Activated naive CD4-positive, alpha-beta T cell treated with anti-CD3 and anti-CD28 coated beads, Interleukin-2, amount 10 ng/mL, durations not matched to agents 7 days and 5 days (primary cell): Measurements from ENCODE around the gene NFKBIB.
"Not testable (repeated sequence)": the region's sequence is repeated elsewhere in the genome, so short reads cannot be mapped to it uniquely, and the experiment has no call there.

Experiments
- CTCF ChIA-PET: fragments of 350-600 bp; sonication (Branson Sonifier 250); formaldehyde crosslinking; loops from one replicate; lab custom pipeline; 2021; ENCODE audit warnings: antibody characterized with exemption; lab: Charles Lee
- DNase-seq: peaks from one replicate; pipeline ENCODE4 v3.0.0-alpha.2; 2020
- H3K27ac Mint-ChIP-seq: one replicate; pipeline ENCODE4 v1.8.0; 2021; ENCODE audit warnings: mild to moderate bottlenecking, moderate library complexity, mixed read lengths
- H3K27me3 Mint-ChIP-seq: one replicate; pipeline ENCODE4 v1.8.0; 2021; ENCODE audit warnings: mild to moderate bottlenecking, mixed read lengths
- H3K36me3 Mint-ChIP-seq: one replicate; pipeline ENCODE4 v1.8.0; 2021; ENCODE audit warnings: mixed read lengths
- H3K4me1 Mint-ChIP-seq: one replicate; pipeline ENCODE4 v1.8.0; 2021; ENCODE audit warnings: mixed read lengths
- H3K4me3 Mint-ChIP-seq: one replicate; pipeline ENCODE4 v1.8.0; 2021; ENCODE audit warnings: mild to moderate bottlenecking, moderate library complexity, mixed read lengths
- H3K9me3 Mint-ChIP-seq: one replicate; pipeline ENCODE4 v1.8.0; 2021; ENCODE audit warnings: mixed read lengths

NFKBIB gene

DNA sequence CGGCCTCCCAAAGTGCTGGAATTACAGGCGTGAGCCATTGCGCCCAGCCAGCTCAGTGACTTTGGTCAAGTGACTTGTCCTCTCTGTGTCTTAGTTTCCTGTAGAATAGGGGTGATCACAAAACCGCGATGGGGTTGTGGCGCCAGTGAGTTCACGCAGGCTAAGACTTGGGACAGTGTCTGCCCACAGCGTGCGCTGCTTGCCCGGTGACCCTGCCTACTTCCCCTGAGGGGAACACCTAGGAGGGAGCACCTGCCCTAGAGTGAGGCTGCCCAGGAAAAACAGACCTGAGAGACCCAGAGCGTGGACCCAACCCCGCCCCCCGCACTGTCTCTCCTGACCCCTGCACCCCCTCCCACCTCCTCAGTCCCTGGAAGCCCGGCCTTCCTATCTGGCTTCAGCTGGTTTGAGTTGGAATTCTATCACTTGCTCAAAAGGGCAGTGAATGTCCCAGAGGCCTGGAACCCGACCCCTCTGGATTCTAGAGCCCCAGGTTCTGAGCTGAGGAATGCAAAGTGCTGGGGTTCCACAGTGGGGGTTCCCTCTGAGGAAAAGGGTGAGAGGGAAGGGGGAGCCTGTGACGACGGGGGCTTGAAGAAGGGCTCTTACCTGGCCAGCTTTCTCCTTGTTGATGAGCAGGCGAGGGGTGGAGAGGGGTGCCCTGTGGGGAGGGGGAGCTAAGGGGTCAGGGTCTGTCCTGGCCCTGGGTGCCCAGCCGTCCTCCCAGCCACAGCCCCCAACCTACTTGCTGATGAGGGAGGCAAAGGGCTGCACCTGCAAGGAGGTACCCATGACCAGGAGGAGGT is 19.5 kb upstream of the NFKBIB start:
- CTCF ChIA-PET: interaction anchor here (4.3 kb wide), 1 partner anchor 7 kb away, joined by 34 read pairs; no protein-coding TSS in a partner anchor
- Mint-ChIP-seq H3K36me3 (peaks cover 20% of the 10 kb centered on the region), H3K27me3 (no peaks in the 10 kb centered on the region), H3K4me1 (peaks cover 46% of the 10 kb centered on the region), H3K9me3 (no peaks in the 10 kb centered on the region), H3K4me3 (peak overlapping the region; percentile 28), H3K27ac (peak overlapping the region; percentile 98)
- no peak for DNase-seq

DNA sequence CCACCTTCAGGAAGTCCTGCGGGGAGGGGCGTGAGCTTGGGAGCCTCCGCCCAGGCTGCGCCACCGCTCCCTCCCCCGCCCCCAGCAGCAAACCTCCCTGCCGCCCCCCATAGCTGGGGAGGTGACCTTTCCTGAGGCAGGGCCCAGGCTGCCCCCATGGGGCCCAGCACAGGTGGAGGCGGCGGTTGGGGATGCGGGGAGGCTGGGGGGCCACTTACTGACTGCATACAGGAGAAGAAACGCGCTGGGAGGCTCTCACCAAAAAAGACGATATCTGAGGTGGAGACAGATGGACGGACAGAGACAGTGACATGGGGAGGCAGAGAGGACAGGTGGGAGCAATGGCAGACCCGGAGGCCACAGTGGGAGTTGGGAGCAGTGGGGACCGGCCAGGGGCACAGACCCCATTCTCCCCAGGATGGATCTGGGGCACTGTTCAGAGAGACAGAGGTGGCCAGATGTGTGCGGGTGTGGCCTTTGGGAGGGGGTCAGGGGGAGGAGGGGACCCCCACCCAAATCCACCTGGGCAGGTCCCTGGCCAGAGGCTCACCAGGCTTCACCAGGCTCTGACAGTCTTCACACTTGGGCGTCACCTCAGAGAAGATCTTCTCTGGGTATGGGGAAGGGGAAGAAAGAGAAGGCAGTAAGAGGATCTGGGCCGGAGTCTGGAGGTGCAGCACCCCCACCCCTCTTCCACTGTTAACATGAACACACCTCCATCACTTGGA is 18.7 kb upstream of the NFKBIB start:
- Mint-ChIP-seq H3K4me3 (no peak overlapping the region), H3K36me3 (peaks cover 14% of the 10 kb centered on the region), H3K27ac (peak overlapping the region; percentile 82), H3K27me3 (no peaks in the 10 kb centered on the region), H3K4me1 (peaks cover 43% of the 10 kb centered on the region), H3K9me3 (no peaks in the 10 kb centered on the region)
- DNase-seq: no peak
- CTCF ChIA-PET: no interaction called here

DNA sequence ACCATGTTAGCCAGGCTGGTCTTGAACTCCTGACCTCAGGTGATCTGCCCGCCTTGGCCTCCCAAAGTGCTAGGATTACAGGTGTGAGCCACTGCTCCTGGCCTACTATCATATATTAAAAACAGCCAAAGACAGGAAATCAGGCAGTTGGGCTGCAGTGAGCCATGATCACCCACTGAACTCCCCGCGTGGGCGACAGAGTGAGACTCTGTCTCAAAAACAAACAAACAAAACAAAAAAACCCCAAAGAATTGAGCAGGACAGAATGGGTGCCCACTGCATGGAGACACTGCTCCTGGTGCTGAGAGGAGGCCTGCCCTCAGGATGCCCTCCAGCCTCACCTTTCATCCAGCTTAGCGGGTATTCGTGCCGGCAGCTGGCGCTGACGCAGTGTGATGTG is 16.5 kb upstream of the NFKBIB start:
- Mint-ChIP-seq H3K9me3 (no peaks in the 10 kb centered on the region), H3K4me3 (no peak overlapping the region), H3K27me3 (no peaks in the 10 kb centered on the region), H3K36me3 (peaks cover 8% of the 10 kb centered on the region), H3K4me1 (peaks cover 22% of the 10 kb centered on the region), H3K27ac (no peak overlapping the region)
- DNase-seq: no peak
- CTCF ChIA-PET: no interaction called here

DNA sequence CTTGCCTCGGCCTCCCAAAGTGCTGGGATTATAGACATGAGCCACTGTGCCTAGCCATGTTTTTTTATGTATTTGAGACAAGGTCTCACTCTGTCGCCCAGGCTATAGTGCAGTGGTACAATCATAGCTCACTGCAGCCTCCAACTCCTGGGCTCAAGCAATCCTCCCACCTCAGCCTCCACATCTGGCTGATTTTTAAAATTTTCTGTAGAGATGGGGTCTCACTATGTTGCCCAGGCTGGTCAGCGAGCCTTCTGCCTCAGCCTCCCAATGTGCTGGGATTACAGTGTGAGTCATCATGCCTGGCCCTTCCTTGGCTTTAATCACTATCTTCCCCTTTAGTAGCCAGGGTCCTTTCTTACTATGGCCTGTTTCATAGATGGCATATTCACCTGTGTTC is 15.1 kb upstream of the NFKBIB start:
- DNase-seq, H3K27me3 Mint-ChIP-seq, H3K4me3 Mint-ChIP-seq, H3K9me3 Mint-ChIP-seq, H3K27ac Mint-ChIP-seq, CTCF ChIA-PET: not testable (repeated sequence)
- Mint-ChIP-seq H3K4me1 (peaks cover 10% of the 10 kb centered on the region), H3K36me3 (peaks cover 11% of the 10 kb centered on the region)

DNA sequence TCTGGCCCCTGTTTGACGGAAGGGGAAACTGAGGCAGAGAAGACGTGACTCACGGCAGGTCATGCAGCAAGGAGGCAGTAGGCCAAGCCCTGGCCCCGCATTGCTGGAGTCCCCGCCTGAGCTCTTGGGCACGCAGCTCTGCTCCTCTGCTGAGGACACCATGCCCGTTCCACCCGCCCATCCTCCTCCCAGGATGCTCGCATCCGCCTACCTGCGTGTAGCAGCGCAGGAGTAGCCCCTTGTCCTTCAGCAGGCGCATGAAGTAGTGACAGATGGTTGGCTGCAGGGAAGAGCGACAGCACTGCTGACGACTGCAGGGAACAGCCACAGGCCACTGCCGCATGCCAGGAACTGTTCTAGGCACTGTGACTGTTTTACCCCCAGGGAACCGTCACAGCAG is 10.9 kb upstream of the NFKBIB start:
- Mint-ChIP-seq H3K9me3 (no peaks in the 10 kb centered on the region), H3K36me3 (peaks cover 6% of the 10 kb centered on the region), H3K27ac (no peak overlapping the region), H3K4me3 (no peak overlapping the region), H3K4me1 (no peaks in the 10 kb centered on the region), H3K27me3 (no peaks in the 10 kb centered on the region)
- no peak for DNase-seq
- CTCF ChIA-PET: interaction anchor here (1.3 to 2.6 kb wide), 6 partner anchors 8 to 119 kb away, joined by 4 to 34 read pairs (median 6); partner anchors contain the start of genes MRPS12, RINL and SARS2

DNA sequence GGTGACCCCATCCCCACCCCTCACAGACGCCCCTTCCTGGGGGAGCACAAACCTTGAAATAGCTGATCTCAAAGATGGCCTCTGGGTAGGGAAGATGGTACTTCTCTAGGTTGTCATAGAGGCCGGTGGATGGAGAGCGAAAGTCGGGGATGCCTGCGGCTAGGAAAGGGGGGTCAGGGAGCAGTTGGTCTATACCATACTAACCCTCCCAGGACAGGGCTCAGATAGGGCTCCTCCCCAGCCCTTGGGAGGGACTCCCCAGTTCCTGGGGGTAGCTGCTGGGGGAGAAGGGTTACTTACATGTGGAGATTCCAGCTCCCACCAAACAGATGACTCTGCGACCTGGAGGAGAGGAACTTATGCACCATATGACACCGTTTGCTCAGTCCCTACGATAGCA is 10.0 kb upstream of the NFKBIB start:
- Mint-ChIP-seq H3K27me3 (no peaks in the 10 kb centered on the region), H3K9me3 (no peaks in the 10 kb centered on the region), H3K27ac (no peak overlapping the region), H3K4me3 (no peak overlapping the region), H3K36me3 (peaks cover 9% of the 10 kb centered on the region), H3K4me1 (no peaks in the 10 kb centered on the region)
- CTCF ChIA-PET: no interaction called here
- no peak for DNase-seq

DNA sequence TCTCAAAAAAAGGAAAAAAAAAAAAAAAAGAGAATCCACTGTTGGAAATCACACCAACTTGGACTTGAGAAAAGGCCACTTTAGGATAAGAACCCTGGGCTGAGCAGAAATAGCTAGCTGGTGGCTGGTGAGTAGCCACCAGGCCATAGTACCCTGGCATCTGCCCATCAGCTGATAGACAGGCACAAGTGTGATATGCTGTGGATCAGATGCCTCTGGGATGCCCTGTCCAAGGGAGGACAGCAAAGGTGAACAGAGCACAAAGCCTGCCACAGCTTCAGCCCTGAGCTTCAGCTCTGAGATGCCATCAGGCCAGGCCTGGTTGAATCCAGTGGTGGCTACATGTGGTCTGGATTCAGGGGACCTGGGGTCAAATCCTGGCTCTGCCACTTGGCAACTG is 9.1 kb upstream of the NFKBIB start:
- CTCF ChIA-PET: interaction anchor here (1.0 kb wide), 1 partner anchor 488 kb away, joined by 3 read pairs; the partner anchor contains the start of gene FAM98C
- H3K4me3 Mint-ChIP-seq: no peak overlapping the region
- H3K36me3 Mint-ChIP-seq: peaks cover 9% of the 10 kb centered on the region
- no peaks in the 10 kb centered on the region for H3K4me1 Mint-ChIP-seq
- no peak overlapping the region for H3K27ac Mint-ChIP-seq
- H3K27me3 Mint-ChIP-seq: no peaks in the 10 kb centered on the region
- no peaks in the 10 kb centered on the region for H3K9me3 Mint-ChIP-seq
- no peak for DNase-seq

DNA sequence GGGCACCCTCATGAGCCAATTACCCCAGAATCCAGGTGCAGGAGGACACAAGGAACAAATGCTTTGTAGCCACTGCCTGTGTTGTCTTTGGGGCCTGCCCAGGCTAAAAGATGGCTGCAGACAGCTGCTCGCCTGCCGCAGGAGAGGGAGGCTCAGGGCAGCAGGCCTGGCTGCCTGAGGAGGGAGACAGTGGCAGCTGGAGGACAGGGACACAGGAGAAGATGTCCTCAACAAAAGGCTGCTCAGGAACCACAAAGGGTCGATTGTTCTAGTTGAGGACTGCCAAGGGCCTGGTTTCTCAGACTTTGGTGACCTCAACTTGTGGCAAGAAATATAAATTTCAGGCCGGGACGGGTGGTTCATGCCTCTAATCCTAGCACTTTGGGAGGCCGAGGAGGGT is 8.0 kb upstream of the NFKBIB start:
- CTCF ChIA-PET: no interaction called here
- no peak overlapping the region for H3K27ac Mint-ChIP-seq
- no peaks in the 10 kb centered on the region for H3K9me3 Mint-ChIP-seq
- no peaks in the 10 kb centered on the region for H3K27me3 Mint-ChIP-seq
- no peak overlapping the region for H3K4me3 Mint-ChIP-seq
- peaks cover 9% of the 10 kb centered on the region for H3K36me3 Mint-ChIP-seq
- DNase-seq: no peak
- no peaks in the 10 kb centered on the region for H3K4me1 Mint-ChIP-seq

DNA sequence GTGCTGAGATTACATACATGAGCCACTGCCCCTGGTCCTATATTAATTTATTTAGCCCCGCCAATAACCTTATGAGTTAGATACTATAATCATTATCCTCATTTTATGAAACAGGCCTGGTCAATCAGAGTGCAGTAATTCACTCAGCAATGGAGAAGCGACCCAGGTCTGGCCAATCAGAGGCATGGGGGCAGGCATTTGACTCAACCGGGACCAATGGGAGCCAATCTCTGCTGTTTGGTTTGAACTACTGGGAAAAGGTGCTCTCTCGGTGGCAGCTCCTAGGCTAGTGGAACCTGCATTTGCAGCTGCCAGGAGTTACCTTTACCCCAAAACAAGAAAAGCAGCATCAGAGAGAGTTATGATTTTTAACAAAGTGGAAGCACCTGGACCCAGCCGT is 6.9 kb upstream of the NFKBIB start:
- Mint-ChIP-seq H3K4me1 (peaks cover 8% of the 10 kb centered on the region), H3K27me3 (no peaks in the 10 kb centered on the region), H3K27ac (no peak overlapping the region), H3K36me3 (peaks cover 9% of the 10 kb centered on the region), H3K4me3 (no peak overlapping the region), H3K9me3 (no peaks in the 10 kb centered on the region)
- DNase-seq: no peak
- CTCF ChIA-PET: no interaction called here

DNA sequence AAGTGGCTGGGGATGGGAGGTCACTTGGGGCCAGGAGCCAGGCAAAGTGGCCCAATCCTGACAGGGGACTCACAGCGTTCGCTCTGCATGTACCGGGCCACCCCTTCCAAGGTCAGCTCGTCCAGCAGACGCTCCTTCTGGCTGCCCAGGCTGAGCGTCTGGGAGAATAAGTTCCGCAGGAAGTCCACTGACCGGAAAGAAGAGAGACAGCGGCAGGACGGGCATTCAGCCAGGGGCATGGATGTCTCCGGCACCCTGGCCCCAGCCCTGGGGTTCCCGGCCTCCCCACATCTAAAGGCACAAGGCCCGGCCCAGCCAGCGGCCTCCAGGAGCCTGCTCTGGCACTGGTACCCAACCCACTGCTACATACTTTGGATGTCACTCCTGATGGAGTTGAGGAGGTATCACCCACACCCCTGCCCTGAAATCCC is 6.4 kb upstream of the NFKBIB start:
- Mint-ChIP-seq H3K27me3 (no peaks in the 10 kb centered on the region), H3K4me3 (no peak overlapping the region), H3K9me3 (no peaks in the 10 kb centered on the region), H3K36me3 (peaks cover 9% of the 10 kb centered on the region), H3K4me1 (peaks cover 13% of the 10 kb centered on the region), H3K27ac (no peak overlapping the region)
- CTCF ChIA-PET: no interaction called here
- no peak for DNase-seq

DNA sequence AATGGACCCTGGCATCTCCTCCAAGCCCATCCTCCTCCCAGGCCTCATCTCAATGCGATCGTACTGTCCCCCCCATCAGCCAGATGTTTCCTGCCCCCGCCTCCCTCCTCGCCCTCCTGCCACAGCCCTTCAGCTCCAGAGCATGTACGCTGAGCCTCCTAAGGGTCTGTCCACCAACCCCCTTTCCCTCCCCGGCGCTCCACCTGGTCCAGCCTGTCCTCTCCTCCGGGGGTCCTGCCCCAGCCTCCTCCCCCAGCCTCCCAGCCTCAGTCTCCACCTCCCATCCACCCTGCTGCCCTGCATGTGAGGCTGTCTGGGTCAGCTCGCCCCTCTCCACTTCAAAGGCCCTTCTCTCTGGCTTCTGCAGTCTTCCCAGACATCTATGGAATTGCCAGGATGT is 4.8 kb upstream of the NFKBIB start:
- H3K27me3 Mint-ChIP-seq: no peaks in the 10 kb centered on the region
- no peak overlapping the region for H3K27ac Mint-ChIP-seq
- DNase-seq: no peak
- peaks cover 3% of the 10 kb centered on the region for H3K36me3 Mint-ChIP-seq
- no peaks in the 10 kb centered on the region for H3K9me3 Mint-ChIP-seq
- CTCF ChIA-PET: no interaction called here
- peaks cover 20% of the 10 kb centered on the region for H3K4me1 Mint-ChIP-seq
- no peak overlapping the region for H3K4me3 Mint-ChIP-seq

DNA sequence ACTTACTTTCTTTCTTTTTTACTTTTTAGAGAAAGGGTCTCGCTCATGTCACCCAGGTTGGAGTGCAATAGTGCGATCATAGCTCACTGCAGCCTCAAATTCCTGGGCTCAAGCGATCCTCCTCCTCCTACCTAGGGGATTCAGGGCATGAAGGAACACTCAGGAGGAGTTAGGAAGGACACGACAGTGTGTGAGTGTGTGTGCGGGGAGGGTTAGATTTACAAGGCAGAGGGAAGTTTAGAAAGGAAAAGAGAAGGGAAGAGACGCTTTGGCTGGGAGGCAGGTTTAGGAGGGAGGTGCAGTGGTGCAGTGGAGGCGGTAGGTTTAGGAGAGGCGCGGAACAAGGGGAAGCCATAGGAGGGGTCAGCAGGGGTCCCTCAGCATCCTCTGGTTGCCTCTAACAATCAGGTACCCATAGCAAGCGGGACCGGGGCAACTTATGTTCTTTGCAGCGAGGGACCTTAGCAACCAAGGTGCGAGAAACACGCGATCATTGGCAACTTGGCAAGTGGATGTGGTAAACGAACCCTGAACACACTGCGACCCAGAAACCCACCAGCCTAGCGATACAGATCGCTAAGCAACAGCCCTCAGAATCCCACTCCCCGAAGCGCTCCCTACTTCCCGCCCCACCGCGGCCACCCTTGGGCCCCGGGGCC is 852 bp upstream of the NFKBIB start:
- Mint-ChIP-seq H3K4me1 (peaks cover 40% of the 10 kb centered on the region), H3K4me3 (peak overlapping the region; percentile 84), H3K27ac (peak overlapping the region; percentile 95), H3K36me3 (peaks cover 15% of the 10 kb centered on the region), H3K9me3 (peaks cover 2% of the 10 kb centered on the region), H3K27me3 (no peaks in the 10 kb centered on the region)
- DNase-seq: no peak
- CTCF ChIA-PET: no interaction called here

DNA sequence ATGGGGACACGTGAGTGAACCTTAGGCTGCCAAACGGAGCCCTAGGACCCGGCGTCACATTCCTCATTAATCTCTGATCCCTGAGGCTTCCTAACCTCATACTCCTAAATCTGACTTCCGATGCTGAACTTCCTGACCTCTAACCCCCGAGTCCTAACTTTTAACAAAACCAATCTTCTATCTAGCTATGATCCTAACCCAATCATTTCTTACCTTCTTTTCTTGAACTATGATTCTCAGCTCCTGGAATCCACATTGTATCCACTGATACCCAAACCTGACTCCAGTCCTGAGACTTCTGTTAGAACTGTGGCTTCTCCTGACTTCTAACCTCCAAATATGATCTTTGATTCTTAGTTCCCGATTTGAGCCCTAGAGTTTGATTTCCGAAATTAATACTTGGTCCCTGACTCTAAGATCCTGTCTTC is 447 bp downstream of the NFKBIB start:
- no peaks in the 10 kb centered on the region for H3K27me3 Mint-ChIP-seq
- peak overlapping the region; percentile 84 for H3K4me3 Mint-ChIP-seq
- H3K27ac Mint-ChIP-seq: peak overlapping the region; percentile 95
- peaks cover 2% of the 10 kb centered on the region for H3K9me3 Mint-ChIP-seq
- DNase-seq: no peak
- peaks cover 18% of the 10 kb centered on the region for H3K36me3 Mint-ChIP-seq
- CTCF ChIA-PET: interaction anchor here (1.0 to 1.9 kb wide), 7 partner anchors 12 to 498 kb away, joined by 3 to 14 read pairs (median 4); partner anchors contain the start of genes FAM98C, MRPS12 and SARS2
- peaks cover 45% of the 10 kb centered on the region for H3K4me1 Mint-ChIP-seq

DNA sequence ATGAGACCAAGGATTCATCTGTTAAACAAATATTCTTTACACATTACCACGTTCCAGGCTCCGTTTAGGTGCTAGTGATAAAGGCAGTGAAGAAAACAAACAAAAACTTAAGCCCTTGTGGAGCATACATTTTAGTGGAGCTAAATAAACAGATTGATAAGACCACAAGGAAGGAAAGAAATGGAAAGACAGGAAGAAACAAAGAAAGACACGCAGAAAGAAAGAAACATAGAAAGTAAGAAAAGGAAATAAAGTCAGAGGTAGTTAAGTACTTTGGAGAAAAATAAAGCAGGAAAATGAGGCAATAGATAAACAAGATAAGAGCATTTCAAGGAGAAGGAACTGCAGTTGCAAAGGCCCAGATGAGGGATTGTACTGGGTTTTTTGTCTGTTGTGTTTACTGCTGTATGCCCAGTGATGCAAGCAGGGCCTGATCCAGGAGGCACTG is 998 bp downstream of the NFKBIB start:
- H3K27me3 Mint-ChIP-seq: no peaks in the 10 kb centered on the region

More for the DNA sequence above, 998 bp downstream of the NFKBIB start:
- H3K9me3 Mint-ChIP-seq: peaks cover 2% of the 10 kb centered on the region
- peaks cover 45% of the 10 kb centered on the region for H3K4me1 Mint-ChIP-seq
- peak overlapping the region; percentile 67 for H3K27ac Mint-ChIP-seq
- DNase-seq: no peak
- H3K4me3 Mint-ChIP-seq: peak overlapping the region; percentile 84
- H3K36me3 Mint-ChIP-seq: peaks cover 21% of the 10 kb centered on the region
- CTCF ChIA-PET: interaction anchor here (0.6 to 1.9 kb wide), 7 partner anchors 13 to 498 kb away, joined by 3 to 14 read pairs (median 4); partner anchors contain the start of genes FAM98C, MRPS12 and SARS2
